Astrocyte (in vitro differentiated cells and primary cell): ENCODE results near the gene ABCA7.

Source experiments
- EZH2 ChIP-seq: IDR thresholded peaks from 2 replicates; pipeline ENCODE4 v1.6.1; 2012; ENCODE audit warnings: mild to moderate bottlenecking, low read length, inconsistent platforms; ENCODE audit not compliant: insufficient read depth
- TF ChIP-seq, protein P1 (sequence below): IDR thresholded peaks from 2 replicates; pipeline ENCODE4 v1.5.1; 2011; ENCODE audit warnings: low read depth, mild to moderate bottlenecking, inconsistent platforms, low read length, moderate library complexity; ENCODE audit not compliant: insufficient read depth

DNA sequence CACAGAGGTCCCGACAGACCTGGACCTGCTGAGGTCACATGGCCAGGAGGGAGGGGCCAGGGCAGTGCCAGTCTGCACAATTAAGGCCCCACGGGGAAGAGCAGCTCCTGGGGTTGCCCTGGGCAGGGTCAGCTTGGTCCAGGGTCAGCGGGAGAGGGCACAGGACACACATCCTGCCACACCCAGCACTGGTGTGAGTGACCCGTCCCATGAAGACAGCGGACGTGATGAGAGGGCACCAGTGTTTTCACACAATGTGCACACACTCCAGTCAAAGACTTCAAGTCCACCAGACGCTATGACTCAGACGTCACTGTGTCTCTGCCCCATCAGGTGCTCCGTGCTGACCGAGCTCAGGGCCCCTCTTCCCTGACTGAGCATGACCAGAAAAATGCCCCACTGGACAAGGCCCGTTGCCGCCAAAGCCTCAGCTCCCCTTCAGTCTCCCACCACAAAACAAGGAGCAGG is 23.2 kb upstream of the ABCA7 start:
- TF ChIP-seq EZH2 = no peak
- TF ChIP-seq, protein P1, sequence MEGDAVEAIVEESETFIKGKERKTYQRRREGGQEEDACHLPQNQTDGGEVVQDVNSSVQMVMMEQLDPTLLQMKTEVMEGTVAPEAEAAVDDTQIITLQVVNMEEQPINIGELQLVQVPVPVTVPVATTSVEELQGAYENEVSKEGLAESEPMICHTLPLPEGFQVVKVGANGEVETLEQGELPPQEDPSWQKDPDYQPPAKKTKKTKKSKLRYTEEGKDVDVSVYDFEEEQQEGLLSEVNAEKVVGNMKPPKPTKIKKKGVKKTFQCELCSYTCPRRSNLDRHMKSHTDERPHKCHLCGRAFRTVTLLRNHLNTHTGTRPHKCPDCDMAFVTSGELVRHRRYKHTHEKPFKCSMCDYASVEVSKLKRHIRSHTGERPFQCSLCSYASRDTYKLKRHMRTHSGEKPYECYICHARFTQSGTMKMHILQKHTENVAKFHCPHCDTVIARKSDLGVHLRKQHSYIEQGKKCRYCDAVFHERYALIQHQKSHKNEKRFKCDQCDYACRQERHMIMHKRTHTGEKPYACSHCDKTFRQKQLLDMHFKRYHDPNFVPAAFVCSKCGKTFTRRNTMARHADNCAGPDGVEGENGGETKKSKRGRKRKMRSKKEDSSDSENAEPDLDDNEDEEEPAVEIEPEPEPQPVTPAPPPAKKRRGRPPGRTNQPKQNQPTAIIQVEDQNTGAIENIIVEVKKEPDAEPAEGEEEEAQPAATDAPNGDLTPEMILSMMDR = no peak
